ACHN (cell line): Measurements from ENCODE around the gene MMP15.

ENCODE experiments used
- DNase-seq: peaks from one replicate; pipeline ENCODE4 v3.0.0-alpha.2; 2015
- in situ Hi-C: cut with HindIII; loops from 2 replicates; pipeline ENCODE4 v1.10.0; 2017; ENCODE audit warnings: low sequenced_read_pairs, low pct_ligation_motif_present, low pct_unique_long_range_greater_than_20kb

Gene MMP15

GRCh38 chr16:58043571-58044155 lies 18.1 kb downstream of the MMP15 start:
- DNase-seq = no peak
- in situ Hi-C loops = no loop called here

- DNase-seq = no peak
- in situ Hi-C loops = no loop called here
Measured at GRCh38 chr16:58044266-58045019, 18.9 kb downstream of the MMP15 start.

- no peak for DNase-seq
- in situ Hi-C loops = no loop called here
Measured at GRCh38 chr16:58045096-58045495, 19.5 kb downstream of the MMP15 start.

- DNase-seq = no peak
- in situ Hi-C loops = no loop called here
Measured at GRCh38 chr16:58046054-58046881, 20.7 kb downstream of the MMP15 start.

- in situ Hi-C loops = no loop called here
Measured at GRCh38 chr16:58046936-58047335, 21.4 kb downstream of the MMP15 start.

GRCh38 chr16:58047557-58048348 lies 22.2 kb downstream of the MMP15 start:
- in situ Hi-C loops = no loop called here
- DNase-seq = no peak

More at GRCh38 chr16:58046936-58047335, 21.4 kb downstream of the MMP15 start:
- no peak for DNase-seq

- in situ Hi-C loops = no loop called here
- no peak for DNase-seq
Measured at GRCh38 chr16:58048494-58049231, 23.1 kb downstream of the MMP15 start.

- in situ Hi-C loops = no loop called here
- no peak for DNase-seq
Measured at GRCh38 chr16:58049232-58050185, 24.0 kb downstream of the MMP15 start.

GRCh38 chr16:58051296-58051695 lies 25.7 kb downstream of the MMP15 start:
- in situ Hi-C loops = no loop called here

GRCh38 chr16:58051821-58052603 lies 26.5 kb downstream of the MMP15 start:
- in situ Hi-C loops = no loop called here
- DNase-seq = no peak

More at GRCh38 chr16:58051296-58051695, 25.7 kb downstream of the MMP15 start:
- no peak for DNase-seq

- in situ Hi-C loops = no loop called here
- no peak for DNase-seq
Measured at GRCh38 chr16:58053682-58054005, 28.1 kb downstream of the MMP15 start.

GRCh38 chr16:58054289-58054688 lies 28.7 kb downstream of the MMP15 start:
- DNase-seq = no peak
- in situ Hi-C loops = no loop called here

- in situ Hi-C loops = no loop called here
- no peak for DNase-seq
Measured at GRCh38 chr16:58056580-58056979, 31.0 kb downstream of the MMP15 start.

- in situ Hi-C loops = no loop called here
- no peak for DNase-seq
Measured at GRCh38 chr16:58057121-58057520, 31.6 kb downstream of the MMP15 start.

- in situ Hi-C loops = no loop called here
- no peak for DNase-seq
Measured at GRCh38 chr16:58057784-58058183, 32.2 kb downstream of the MMP15 start.

- in situ Hi-C loops = no loop called here
- no peak for DNase-seq
Measured at GRCh38 chr16:58062821-58063220, 37.3 kb downstream of the MMP15 start.
